ENCODE results near the gene EML6. TPM values are rescaled to one million over a fixed set of nuclear protein-coding genes. Genes with fewer than 3 reads are reported as not detected.

Gene EML6
- total and polyA plus RNA-seq, 10 of the 15 experiments (the other 5 are each of a cell fraction or from before 2014, with no cell fraction given), result 0.09 to 0.67 (median 0.21) TPM

- TF ChIP-seq REST (IDR thresholded peaks at IDR 0.05; ENCODE audit: low read depth, low read length), result no peak
- TF ChIP-seq NRF1 (conservative IDR thresholded peaks at IDR 0.05; ENCODE audit: low read depth, low read length), result no peak
- TF ChIP-seq NFYB (IDR thresholded peaks at IDR 0.05; ENCODE audit: insufficient read depth, low read depth, low read length), result no peak
- TF ChIP-seq BCL11A (IDR thresholded peaks at IDR 0.05; ENCODE audit: low read depth, low read length), result no peak
- TF ChIP-seq PML (IDR thresholded peaks at IDR 0.05; ENCODE audit: low read length), result no peak
- TF ChIP-seq GABPA (IDR thresholded peaks at IDR 0.05; ENCODE audit: low read depth), result no peak
- TF ChIP-seq MTA3 (IDR thresholded peaks at IDR 0.05; ENCODE audit: borderline replicate concordance, low read length), result no peak
- TF ChIP-seq CBX3 (IDR thresholded peaks at IDR 0.05; ENCODE audit: borderline replicate concordance, low read depth), result no peak
- TF ChIP-seq HCFC1 (IDR thresholded peaks at IDR 0.05; ENCODE audit: low read length), result no peak
Measured at GRCh38 chr2:54904836-54905235, 181.4 kb downstream of the EML6 start (continued).

GRCh38 chr2:54906716-54907115 is 183.3 kb downstream of the EML6 start:
- DNase-seq (ENCODE audit: low read depth, low spot score) (no peak), ATAC-seq (no peak), FAIRE-seq (no peak)
- no peaks in the 10 kb centered on the region for H3K27me3 ChIP-seq (replicated peaks in 1 of 2; ENCODE audit: control insufficient read depth in 2 of 2, insufficient read depth in 2 of 2, low read length in 1 of 2)
- H3K36me3 ChIP-seq (ENCODE audit: control insufficient read depth in 2 of 2, insufficient read depth in 2 of 2, low read length in 1 of 2), result no peaks in the 10 kb centered on the region
- TF ChIP-seq MEF2A (IDR thresholded peaks at IDR 0.05; ENCODE audit: insufficient read depth, low read depth, low read length) (no peak), ESRRA (IDR thresholded peaks at IDR 0.05; ENCODE audit: low read length) (no peak), E2F8 (IDR thresholded peaks at IDR 0.05; ENCODE audit: low read depth, partially characterized antibody) (no peak), CEBPB (IDR thresholded peaks at IDR 0.05; ENCODE audit: borderline replicate concordance in 1 of 2, low read depth in 2 of 2, low read length in 2 of 2) (no peak), TAF1 (IDR thresholded peaks at IDR 0.05; ENCODE audit: borderline replicate concordance, low read depth, low read length) (no peak), RCOR1 (conservative IDR thresholded peaks at IDR 0.05; ENCODE audit: low read depth, low read length) (no peak), E4F1 (IDR thresholded peaks at IDR 0.05; ENCODE audit: borderline replicate concordance, partially characterized antibody) (no peak)
- ChIA-PET RAD21 (ENCODE audit: unreplicated experiment) (no interaction called here), POLR2A (no interaction called here), CTCF (interaction anchor here (0.7 kb wide), 1 partner anchor 166 kb away, joined by 3 read pairs; no protein-coding TSS in a partner anchor), SMC1A (ENCODE audit: uncharacterized antibody, unreplicated experiment) (interaction anchor here (0.7 to 1.0 kb wide), 3 partner anchors 17 to 263 kb away, joined by 3 read pairs; no protein-coding TSS in a partner anchor)
- H4K20me1 ChIP-seq (ENCODE audit: control insufficient read depth, insufficient read depth), result no peaks in the 10 kb centered on the region
- no peaks in the 10 kb centered on the region for H3K79me2 ChIP-seq (ENCODE audit: control insufficient read depth, insufficient read depth, low read length)
- H3K4me3 ChIP-seq, result no peak overlapping the region
- H3K27ac ChIP-seq (ENCODE audit: control insufficient read depth, insufficient read depth), result no peak overlapping the region
- in situ Hi-C loops (cut with MboI) (no loop called here), intact Hi-C loops (cut with micrococcal nuclease; ENCODE audit: unreplicated experiment) (no loop called here)
- H3K9me3 ChIP-seq (replicated peaks; ENCODE audit: control insufficient read depth, insufficient read depth, low read length), result no peaks in the 10 kb centered on the region
- no peak overlapping the region for H2AFZ ChIP-seq (ENCODE audit: control insufficient read depth, low read depth, low read length)
- H3K9ac ChIP-seq (ENCODE audit: control insufficient read depth, insufficient read depth, low read length), result no peak overlapping the region
- no TSS peak for BruUV-seq (replicated peaks)
- WGBS (ENCODE audit: insufficient coverage, insufficient replicate concordance, low lambda C conversion rate, missing lambda C conversion rate), result 35% methylated on average over 3 of the region's 3 CpGs
- no peaks in the 10 kb centered on the region for H3K4me1 ChIP-seq (ENCODE audit: control insufficient read depth, insufficient read depth, low read length)
- no peak overlapping the region for H3K4me2 ChIP-seq (ENCODE audit: control insufficient read depth, insufficient read depth)

Measured in GM12878 (cell line).